Thymus (tissue), 11 donors: ENCODE results near the gene CHAF1A. TPM values are rescaled to one million over a fixed set of nuclear protein-coding genes. Genes with fewer than 3 reads are reported as not detected.

Source experiments
- DNase-seq, 9 donors: peaks; one replicate each; pipeline ENCODE4 v3.0.0-alpha.2; 2013; ENCODE audit warnings: low spot score in 9 of 9, low read depth in 6 of 9, missing footprints in 1 of 9
- H3K27ac ChIP-seq, 2 donors: one replicate each; pipeline ENCODE4 v1.5.1; 2013; ENCODE audit warnings: control low read depth in 1 of 2, low read depth in 1 of 2, low read length in 1 of 2, mild to moderate bottlenecking in 1 of 2, moderate library complexity in 1 of 2
- H3K27me3 ChIP-seq, 2 donors: one replicate each; pipeline ENCODE4 v1.5.1; 2013; ENCODE audit warnings: low read length in 1 of 2; ENCODE audit not compliant: control insufficient read depth in 2 of 2, insufficient read depth in 1 of 2
- H3K36me3 ChIP-seq, 2 donors: one replicate each; pipeline ENCODE4 v1.5.1; 2013; ENCODE audit warnings: low read length in 1 of 2, mild to moderate bottlenecking in 1 of 2, moderate library complexity in 1 of 2; ENCODE audit not compliant: control insufficient read depth in 2 of 2, insufficient read depth in 2 of 2
- H3K4me1 ChIP-seq, 2 donors: one replicate each; pipeline ENCODE4 v1.5.1; 2013; ENCODE audit warnings: low read length in 2 of 2; ENCODE audit not compliant: control insufficient read depth in 2 of 2, insufficient read depth in 2 of 2
- H3K4me3 ChIP-seq, 2 donors: one replicate each; pipeline ENCODE4 v1.5.1; 2013; ENCODE audit warnings: low read length in 2 of 2, control low read depth in 1 of 2, mild to moderate bottlenecking in 1 of 2
- H3K9me3 ChIP-seq, 2 donors: one replicate each; pipeline ENCODE4 v1.5.1; 2013; ENCODE audit warnings: low read length in 1 of 2, mild to moderate bottlenecking in 1 of 2; ENCODE audit not compliant: control insufficient read depth in 2 of 2, insufficient read depth in 1 of 2
- WGBS: extraction: QIAGEN DNeasy Blood & Tissue Kit; methylation state at CpG from one replicate; pipeline ENCODE4 v1.1.7; 2013; 5-methylcytosine and 5-hydroxymethylcytosine counted together
- polyA plus RNA-seq: library from polyadenylated mRNA; stranded (reverse); fragments of 200-250 nt; gene quantifications from one replicate; pipeline ENCODE4 v1.2.3, GENCODE V29; 2013
- total RNA-seq: library from RNA; stranded (reverse); fragments of 120-200 nt; gene quantifications from one replicate; pipeline ENCODE4 v1.2.4, GENCODE V29; 2013
- donor health status: healthy.

Gene CHAF1A
- total and polyA plus RNA-seq, 2 donors: 3.5 to 19.5 TPM

DNA sequence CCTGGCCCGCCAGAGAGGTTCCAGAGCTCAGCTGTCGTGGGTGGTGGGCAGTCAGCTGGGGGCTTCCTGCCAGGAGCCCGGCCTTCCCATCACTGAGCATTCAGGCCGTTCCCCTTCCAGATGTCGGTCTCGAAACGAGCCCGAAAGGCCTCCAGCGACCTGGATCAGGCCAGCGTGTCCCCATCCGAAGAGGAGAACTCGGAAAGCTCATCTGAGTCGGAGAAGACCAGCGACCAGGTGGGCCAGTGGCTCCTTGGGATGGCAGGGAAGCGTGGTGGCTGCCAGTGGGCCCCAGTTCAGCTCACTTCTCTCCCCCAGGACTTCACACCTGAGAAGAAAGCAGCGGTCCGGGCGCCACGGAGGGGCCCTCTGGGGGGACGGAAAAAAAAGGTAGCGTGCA lies 89.0 kb downstream of the CHAF1A start:
- Histone ChIP-seq H3K4me1 (no peaks in the 10 kb centered on the region), H3K27ac (no peak overlapping the region), H3K27me3 (no peaks in the 10 kb centered on the region), H3K4me3 (no peak overlapping the region), H3K9me3 (no peaks in the 10 kb centered on the region), H3K36me3 (peaks cover 55 to 73% of the 10 kb centered on the region in 2 donors)
- 98% methylated on average over 21 of the region's 21 CpGs for WGBS
- no peak for DNase-seq

DNA sequence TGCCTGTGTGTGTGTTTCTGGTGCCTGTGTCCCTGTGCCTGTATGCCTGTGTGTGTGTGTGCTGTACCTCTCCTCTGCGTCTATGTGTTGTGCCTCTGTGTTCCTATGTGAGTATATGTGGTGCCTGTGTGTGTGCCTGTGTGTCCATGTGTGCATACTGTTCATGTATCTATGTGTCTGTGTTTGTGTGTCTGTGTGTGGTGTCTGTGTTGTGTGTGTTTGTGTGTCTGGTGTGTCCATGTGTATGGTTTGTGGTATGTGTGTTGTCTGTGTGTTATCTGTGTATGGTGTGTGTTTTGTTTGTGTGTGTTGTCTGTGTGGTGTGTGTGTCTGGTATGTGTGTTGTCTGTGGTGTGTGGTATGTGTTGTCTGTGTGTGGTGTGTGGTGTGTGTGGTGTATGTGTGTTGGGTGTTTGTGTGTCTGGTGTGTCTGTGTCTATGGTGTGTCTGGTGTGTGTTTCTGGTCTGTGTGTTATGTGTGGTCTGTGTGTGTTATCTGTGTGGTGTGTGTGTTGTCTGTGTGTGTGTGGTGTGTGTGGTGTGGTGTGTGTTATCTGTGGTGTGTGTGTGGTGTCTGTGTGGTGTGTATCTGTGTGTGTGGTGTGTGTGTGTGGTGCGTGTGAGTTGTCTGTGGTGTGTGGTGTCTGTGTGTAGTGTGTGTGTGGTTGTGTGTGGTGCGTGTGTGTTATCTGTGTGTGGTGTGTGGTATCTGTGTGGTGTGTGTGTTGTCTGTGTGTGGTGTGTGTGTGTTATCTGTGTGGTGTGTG lies 90.1 kb downstream of the CHAF1A start:
- Histone ChIP-seq H3K4me3 (no peak overlapping the region), H3K27ac (no peak overlapping the region), H3K9me3 (no peaks in the 10 kb centered on the region), H3K4me1 (no peaks in the 10 kb centered on the region), H3K27me3 (no peaks in the 10 kb centered on the region), H3K36me3 (peaks cover 58 to 84% of the 10 kb centered on the region in 2 donors)
- DNase-seq: no peak
- 97% methylated on average over 3 of the region's 3 CpGs for WGBS

Other genes starting within 250 kb of the CHAF1A start
- gene CREB3L3, start 249.0 kb upstream of the CHAF1A start, total RNA-seq: 0.57 TPM
- 2.0 TPM for gene CREB3L3, start 249.0 kb upstream of the CHAF1A start, polyA plus RNA-seq
- gene SIRT6, start 220.1 kb upstream of the CHAF1A start, total RNA-seq: 10.7 TPM
- gene SIRT6, start 220.1 kb upstream of the CHAF1A start, polyA plus RNA-seq: 30.0 TPM
- gene ANKRD24, start 220.0 kb upstream of the CHAF1A start, total RNA-seq: 0.42 TPM
- 4.8 TPM for gene ANKRD24, start 220.0 kb upstream of the CHAF1A start, polyA plus RNA-seq
- 5.7 TPM for gene EBI3, start 173.1 kb upstream of the CHAF1A start, total RNA-seq
- gene EBI3, start 173.1 kb upstream of the CHAF1A start, polyA plus RNA-seq: 16.2 TPM
- 22.6 TPM for gene YJU2, start 155.6 kb upstream of the CHAF1A start, total RNA-seq
- gene YJU2, start 155.6 kb upstream of the CHAF1A start, polyA plus RNA-seq: 26.8 TPM
- gene SHD, start 123.4 kb upstream of the CHAF1A start, total RNA-seq: 0.80 TPM
- 0.57 TPM for gene SHD, start 123.4 kb upstream of the CHAF1A start, polyA plus RNA-seq
- 87.9 TPM for gene TMIGD2, start 100.3 kb upstream of the CHAF1A start, total RNA-seq
- 64.8 TPM for gene TMIGD2, start 100.3 kb upstream of the CHAF1A start, polyA plus RNA-seq
- 4.3 TPM for gene FSD1, start 98.0 kb upstream of the CHAF1A start, total RNA-seq
- gene FSD1, start 98.0 kb upstream of the CHAF1A start, polyA plus RNA-seq: 19.2 TPM
- gene STAP2, start 63.8 kb upstream of the CHAF1A start, total RNA-seq: 20.8 TPM
- gene STAP2, start 63.8 kb upstream of the CHAF1A start, polyA plus RNA-seq: 21.3 TPM
- 7.8 TPM for gene MPND, start 59.1 kb upstream of the CHAF1A start, total RNA-seq
- gene MPND, start 59.1 kb upstream of the CHAF1A start, polyA plus RNA-seq: 16.9 TPM
- gene SH3GL1, start 2.1 kb upstream of the CHAF1A start, total RNA-seq: 15.4 TPM
- gene SH3GL1, start 2.1 kb upstream of the CHAF1A start, polyA plus RNA-seq: 40.6 TPM
- gene UBXN6, start 55.2 kb downstream of the CHAF1A start, total RNA-seq: 45.1 TPM
- gene UBXN6, start 55.2 kb downstream of the CHAF1A start, polyA plus RNA-seq: 126 TPM
- 26.2 TPM for gene HDGFL2, start 69.7 kb downstream of the CHAF1A start, total RNA-seq
- gene HDGFL2, start 69.7 kb downstream of the CHAF1A start, polyA plus RNA-seq: 36.9 TPM
- gene PLIN4, start 115.8 kb downstream of the CHAF1A start, total RNA-seq: 0.19 TPM
- gene PLIN4, start 115.8 kb downstream of the CHAF1A start, polyA plus RNA-seq: 2.3 TPM
- gene PLIN5, start 132.6 kb downstream of the CHAF1A start, total RNA-seq: 1.2 TPM
- 12.3 TPM for gene PLIN5, start 132.6 kb downstream of the CHAF1A start, polyA plus RNA-seq
- gene LRG1, start 137.4 kb downstream of the CHAF1A start, total RNA-seq: 0.52 TPM
- 2.1 TPM for gene LRG1, start 137.4 kb downstream of the CHAF1A start, polyA plus RNA-seq
- 0.85 TPM for gene SEMA6B, start 157.0 kb downstream of the CHAF1A start, total RNA-seq
- gene SEMA6B, start 157.0 kb downstream of the CHAF1A start, polyA plus RNA-seq: 4.7 TPM
- 5.1 TPM for gene TNFAIP8L1, start 236.9 kb downstream of the CHAF1A start, total RNA-seq
- 6.9 TPM for gene TNFAIP8L1, start 236.9 kb downstream of the CHAF1A start, polyA plus RNA-seq